IMR-90 (cell line): Measurements from ENCODE around the gene KANK3.

ENCODE experiments used
- BHLHE40 ChIP-seq: fragments of 150-350 bp; IDR thresholded peaks from 2 replicates; pipeline ENCODE4 v1.6.1; 2016; ENCODE audit warnings: mild to moderate bottlenecking, low read depth, low read length
- CEBPB ChIP-seq: IDR thresholded peaks from 2 replicates; pipeline ENCODE4 v1.6.1; 2012; ENCODE audit warnings: low read depth, low read length, improper control_type of control experiment
- CTCF ChIP-seq: conservative IDR thresholded peaks from 2 replicates; pipeline ENCODE4 v1.5.1; 2012; ENCODE audit warnings: mild to moderate bottlenecking, low read depth, low read length, improper control_type of control experiment
- NFE2L2 ChIP-seq: fragments of 150-350 bp; IDR thresholded peaks from 2 replicates; pipeline ENCODE4 v1.6.1; 2016; ENCODE audit warnings: low read depth, mild to moderate bottlenecking, low read length
- POLR2A ChIP-seq: IDR thresholded peaks from 2 replicates; pipeline ENCODE4 v1.6.1; 2012; ENCODE audit warnings: mild to moderate bottlenecking, low read depth, low read length
- RFX5 ChIP-seq: IDR thresholded peaks from 2 replicates; pipeline ENCODE4 v1.8.0; 2012; ENCODE audit warnings: low read depth, mild to moderate bottlenecking, low read length, moderate library complexity
- SMC3 ChIP-seq: fragments of 150-350 bp; IDR thresholded peaks from 2 replicates; pipeline ENCODE4 v1.6.1; 2016; ENCODE audit warnings: low read depth, mild to moderate bottlenecking, antibody characterized with exemption, low read length, moderate library complexity

- TF ChIP-seq CTCF (no peak), POLR2A (no peak), NFE2L2 (no peak), CEBPB (no peak), SMC3 (no peak), RFX5 (no peak), BHLHE40 (no peak)
These were observed 17.6 kb downstream of the KANK3 start for GRCh38 chr19:8325454-8325853.
